ENCODE measurements around the gene MACROD2.
A peak's percentile ranks its signal among the peaks of the same experiment; 100 is the strongest.

MACROD2 gene

DNA sequence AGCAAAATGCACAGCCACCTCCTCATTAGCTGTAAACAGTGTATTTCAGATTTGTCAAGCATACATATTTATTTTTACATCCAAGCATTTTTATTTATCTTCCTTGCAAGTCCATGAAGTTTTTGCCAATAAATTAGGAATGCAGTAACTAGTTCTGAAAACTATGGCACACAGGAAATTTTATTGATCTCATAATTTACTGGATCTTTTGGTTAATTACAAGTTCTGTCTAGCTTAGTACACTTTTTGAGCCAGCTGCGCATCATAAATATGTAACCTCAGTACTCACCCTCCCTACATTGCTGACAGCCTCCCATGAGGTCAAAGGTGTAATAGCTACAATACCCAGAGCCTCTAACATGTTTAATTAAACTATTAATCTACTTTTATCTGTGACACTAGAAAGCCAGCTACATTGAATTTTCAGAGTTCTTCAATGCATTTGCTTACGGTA is 1679.8 kb downstream of the MACROD2 start:
- no peak for DNase-seq

DNA sequence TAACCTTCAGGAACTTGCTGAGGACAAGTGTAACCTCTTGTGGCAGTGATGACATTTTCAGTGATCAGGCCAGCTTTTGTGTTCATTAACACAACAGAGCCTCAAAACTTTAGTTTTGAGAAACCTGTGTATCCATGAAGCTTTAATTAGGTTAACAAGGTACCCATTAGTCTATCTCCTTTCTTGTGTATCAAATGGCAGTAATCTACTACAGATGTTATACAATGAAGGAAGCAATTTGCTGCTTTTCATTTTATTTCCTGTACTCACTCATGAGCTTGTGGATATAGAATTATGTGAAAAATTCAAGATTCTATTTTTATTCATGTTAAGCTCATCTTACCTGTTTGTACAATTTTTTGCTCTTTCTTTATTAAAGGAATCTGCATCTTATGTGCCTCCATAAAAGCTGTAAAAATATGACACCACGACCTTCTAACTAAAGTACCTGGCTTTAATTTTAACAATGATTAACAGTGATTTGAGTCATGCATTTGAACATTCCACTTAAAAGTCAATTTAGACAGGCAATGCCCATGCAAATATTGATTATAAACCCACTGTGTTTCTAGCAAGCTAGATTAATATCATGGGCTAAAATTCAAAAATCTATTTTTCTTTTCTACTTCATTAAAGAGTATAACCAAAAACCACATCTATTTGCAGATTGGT is 1680.6 kb downstream of the MACROD2 start:
- DNase-seq: no peak

DNA sequence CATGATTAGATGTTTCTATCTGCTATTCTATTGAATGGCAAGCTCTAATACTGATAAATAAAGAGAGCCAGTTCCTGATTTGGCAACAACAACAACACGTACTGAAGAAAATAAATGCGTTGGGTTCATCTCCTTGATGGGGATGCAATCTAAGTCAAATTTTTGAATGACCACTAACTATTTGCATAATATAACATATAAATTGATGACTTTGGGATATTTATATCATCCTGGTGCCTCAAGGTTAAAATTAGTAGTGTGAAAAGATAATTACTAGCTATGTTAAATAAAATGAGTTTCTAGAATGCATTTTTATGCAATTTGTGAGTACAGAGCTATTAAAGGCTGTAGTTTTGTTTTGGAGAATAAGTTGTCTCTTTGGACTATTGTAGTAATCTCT is 1681.5 kb downstream of the MACROD2 start:
- no peak for DNase-seq

DNA sequence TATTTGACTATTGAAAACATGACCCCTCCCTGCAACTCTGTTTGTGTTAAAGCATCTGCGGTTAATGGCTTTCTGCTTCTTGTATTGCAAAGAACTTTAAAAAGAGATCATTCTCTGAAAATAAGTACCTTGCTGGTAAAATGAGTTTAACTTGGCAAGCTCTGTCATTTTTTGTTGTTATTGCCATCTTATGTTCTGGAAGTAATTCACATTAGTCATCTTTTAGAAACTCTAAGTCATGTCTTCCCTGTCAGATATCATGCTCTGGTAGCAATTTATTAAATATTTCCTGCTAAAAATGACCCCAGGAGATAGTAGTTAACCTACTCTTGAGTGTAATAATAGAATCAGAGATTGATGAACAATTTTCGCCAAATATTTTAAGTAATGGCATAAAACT is 1687.4 kb downstream of the MACROD2 start:
- DNase-seq: no peak

DNA sequence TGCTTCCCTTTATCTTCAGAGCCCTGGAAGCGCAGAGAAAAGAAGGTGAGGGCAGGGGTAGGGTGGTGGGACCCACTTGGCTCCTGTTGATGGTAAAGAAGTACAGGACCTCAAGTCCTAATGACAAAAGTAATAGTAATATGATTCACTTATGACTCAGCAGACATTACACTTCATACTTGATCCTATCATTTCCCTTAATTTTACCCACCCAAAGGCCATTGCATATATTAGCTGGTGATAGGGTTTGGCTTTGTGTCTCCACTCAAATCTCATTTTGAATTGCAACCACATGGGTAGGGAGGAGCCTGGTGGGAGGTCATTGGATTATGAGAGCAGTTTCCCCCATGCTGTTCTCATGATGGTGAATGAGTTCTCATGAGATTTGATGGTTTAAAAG is 1697.3 kb downstream of the MACROD2 start:
- DNase-seq: no peak

GRCh38 chr20:15699431-15700146 is 1704.3 kb downstream of the MACROD2 start:
- DNase-seq: no peak

GRCh38 chr20:15700147-15700765 is 1704.9 kb downstream of the MACROD2 start:
- DNase-seq: no peak

DNA sequence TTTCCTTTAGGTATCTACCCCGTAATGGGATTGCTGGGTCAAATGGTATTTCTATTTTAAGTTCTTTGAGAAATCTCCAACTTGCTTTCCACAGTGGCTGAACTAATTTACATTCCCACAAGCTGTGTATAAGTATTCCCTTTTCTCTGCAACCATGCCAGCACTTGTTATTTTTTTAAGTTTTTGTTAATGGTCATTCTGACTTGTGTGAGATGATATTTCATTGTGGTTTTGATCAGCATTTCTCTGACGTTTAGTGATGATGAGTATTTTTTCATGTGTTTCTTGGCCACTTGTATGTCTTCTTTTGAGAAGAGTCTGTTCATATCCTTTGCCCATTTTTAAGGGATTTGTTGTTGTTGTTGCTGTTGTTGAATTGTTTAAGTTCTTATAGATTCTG is 1706.8 kb downstream of the MACROD2 start:
- no peak for DNase-seq

GRCh38 chr20:15703171-15703911 is 1708.0 kb downstream of the MACROD2 start:
- DNase-seq: no peak

GRCh38 chr20:15705975-15706374 is 1710.7 kb downstream of the MACROD2 start:
- DNase-seq: no peak

- DNase-seq: no peak
These were observed 1711.4 kb downstream of the MACROD2 start for GRCh38 chr20:15706719-15707118.

- DNase-seq: peak in 1 of 2 experiments; percentile 30
These were observed 1713.8 kb downstream of the MACROD2 start for GRCh38 chr20:15708984-15709598.

GRCh38 chr20:15710636-15711035 is 1715.3 kb downstream of the MACROD2 start:
- no peak for DNase-seq

GRCh38 chr20:15711177-15711576 is 1715.9 kb downstream of the MACROD2 start:
- DNase-seq: no peak

- DNase-seq: no peak
These were observed 1720.9 kb downstream of the MACROD2 start for GRCh38 chr20:15716256-15716655.

- DNase-seq: no peak
These were observed 1731.1 kb downstream of the MACROD2 start for GRCh38 chr20:15726416-15726815.

DNA sequence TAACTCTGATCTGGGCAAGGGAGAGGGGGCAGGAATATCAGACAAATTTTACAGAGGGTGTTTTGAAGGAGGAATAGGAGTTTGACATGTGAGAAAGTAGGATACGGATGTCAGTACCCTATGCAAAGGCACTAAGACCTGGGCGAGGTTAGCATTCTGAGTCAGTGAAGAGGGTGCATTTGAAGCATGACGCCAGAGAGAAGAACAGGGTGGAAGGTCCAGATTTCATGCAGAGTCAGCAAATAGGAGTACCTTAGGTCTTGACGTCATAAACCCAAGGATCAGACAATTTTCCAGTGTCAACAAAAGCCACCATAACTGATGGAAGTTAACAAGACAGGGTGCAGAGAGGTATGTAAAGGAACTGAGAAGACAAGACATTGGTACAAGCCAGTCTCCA is 1738.7 kb downstream of the MACROD2 start:
- no peak for DNase-seq

- DNase-seq: no peak
These were observed 1743.7 kb downstream of the MACROD2 start for GRCh38 chr20:15739035-15739434.

- no peak for DNase-seq
These were observed 1744.9 kb downstream of the MACROD2 start for GRCh38 chr20:15740046-15740775.

DNA sequence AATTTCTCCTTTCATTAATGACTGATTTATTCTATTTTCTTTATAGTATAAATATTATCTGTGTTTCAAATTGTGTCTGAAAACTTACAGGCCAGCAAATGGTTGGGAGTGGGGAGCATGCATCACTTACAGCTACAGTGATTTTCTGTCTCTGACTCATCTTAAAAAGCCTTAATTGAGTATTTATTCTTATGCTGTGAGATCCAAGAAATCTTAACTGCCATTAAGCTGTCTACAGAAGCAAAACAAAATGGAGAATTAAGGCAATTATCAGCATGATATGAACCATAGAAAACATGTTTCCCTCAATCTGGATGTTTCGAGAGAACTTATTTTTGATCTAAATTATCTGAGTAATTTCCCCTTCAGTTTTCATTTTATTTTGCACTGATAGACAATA is 1746.8 kb downstream of the MACROD2 start:
- DNase-seq: no peak

GRCh38 chr20:15742627-15743026 is 1747.3 kb downstream of the MACROD2 start:
- no peak for DNase-seq
